Esophagus muscularis mucosa (tissue), 4 donors: ENCODE results near the gene SEPSECS. TPM values are rescaled to one million over a fixed set of nuclear protein-coding genes. Genes with fewer than 3 reads are reported as not detected.

ENCODE experiments used
- DNase-seq: peaks from one replicate; pipeline ENCODE4 v3.0.0-alpha.2; 2017; ENCODE audit errors: extremely low spot score
- H3K27ac ChIP-seq, 4 donors: fragments of 200-600 bp; sonication (generic); replicated peaks in 1 of 4; 1 replicate in 3 of 4; 2 replicates in 1 of 4; pipeline ENCODE4 v1.5.1; 2016 to 2019; ENCODE audit warnings: mild to moderate bottlenecking in 1 of 4
- H3K27me3 ChIP-seq, 4 donors: fragments of 200-600 bp; sonication (generic); one replicate each; pipeline versions ENCODE4 v1.5.1 to v1.6.0; 2016 to 2019
- H3K36me3 ChIP-seq, 4 donors: fragments of 200-600 bp; sonication (generic); one replicate each; pipeline ENCODE4 v1.5.1; 2016 to 2019
- H3K4me1 ChIP-seq, 4 donors: fragments of 200-600 bp; sonication (generic); one replicate each; pipeline ENCODE4 v1.5.1; 2016 to 2019
- H3K4me3 ChIP-seq, 4 donors: fragments of 200-600 bp; sonication (generic); 1 replicate in 2 of 4; 2 replicates in 2 of 4; pipeline ENCODE4 v1.5.1; 2016 to 2019; ENCODE audit warnings: mild to moderate bottlenecking in 4 of 4, moderate library complexity in 1 of 4
- H3K9me3 ChIP-seq, 4 donors: fragments of 200-600 bp; sonication (generic); 1 replicate in 3 of 4; 2 replicates in 1 of 4; pipeline ENCODE4 v1.5.1; 2016 to 2019
- CTCF ChIP-seq, 3 experiments: fragments of 200-600 bp in 2 of 3; fragments of 450-650 bp in 1 of 3; sonication (generic) in 2 of 3; IDR thresholded peaks; one replicate each; pipeline ENCODE4 v1.5.1; 2017 to 2019; ENCODE audit warnings: antibody characterized with exemption in 3 of 3, mild to moderate bottlenecking in 2 of 3, moderate library complexity in 1 of 3
- EP300 ChIP-seq: sonication (generic); formaldehyde crosslinking; IDR thresholded peaks from one replicate; pipeline ENCODE4 v1.6.1; 2017; ENCODE audit warnings: antibody characterized with exemption
- POLR2A ChIP-seq: fragments of 450-650 bp; IDR thresholded peaks from one replicate; pipeline ENCODE4 v1.6.1; 2017; ENCODE audit warnings: antibody characterized with exemption, moderate library complexity, mild to moderate bottlenecking, low read depth
- POLR2AphosphoS5 ChIP-seq, 2 donors: sonication (generic); formaldehyde crosslinking; IDR thresholded peaks; one replicate each; pipeline ENCODE4 v1.6.1; 2017; ENCODE audit warnings: antibody characterized with exemption in 2 of 2
- WGBS: methylation state at CpG from one replicate; pipeline ENCODE4 v1.1.5; 2018; 5-methylcytosine and 5-hydroxymethylcytosine counted together
- intact Hi-C: fragments of 100-400 bp; cut with DNase I; formaldehyde crosslinking; loops from one replicate; pipeline ENCODE4 v1.15.1; 2023
- total RNA-seq, 4 donors: library from RNA; depleted of rRNA; stranded (reverse); fragments of >200 nt; gene quantifications; one replicate each; pipeline versions ENCODE4 v1.1.0 to v1.2.1, GENCODE V29; 2016

The SEPSECS gene
- total RNA-seq, 4 donors from 2014 or later, result 3.8 to 6.2 (median 4.0) TPM

GRCh38 chr4:25075851-25076250 is 84.4 kb downstream of the SEPSECS start:
- intact Hi-C loops, result no loop called here
- no peak for DNase-seq

GRCh38 chr4:25075129-25075528 is 85.1 kb downstream of the SEPSECS start:
- no peak for DNase-seq
- intact Hi-C loops, result no loop called here
- Histone ChIP-seq H3K27ac (no peak overlapping the region), H3K27me3 (no peaks in the 10 kb centered on the region), H3K4me1 (peaks cover 0 to 7% (median 0%) of the 10 kb centered on the region in 4 donors), H3K9me3 (no peaks in the 10 kb centered on the region), H3K36me3 (no peaks in the 10 kb centered on the region), H3K4me3 (no peak overlapping the region)
- no peak for TF ChIP-seq CTCF (IDR thresholded peaks at IDR 0.05)
- TF ChIP-seq EP300, result no peak
- TF ChIP-seq POLR2AphosphoS5 (IDR thresholded peaks at IDR 0.05), result no peak
- TF ChIP-seq POLR2A, result no peak
- WGBS, result 94% methylated on average over 3 of the region's 11 CpGs

More at GRCh38 chr4:25075851-25076250, 84.4 kb downstream of the SEPSECS start:
- TF ChIP-seq POLR2AphosphoS5 (IDR thresholded peaks at IDR 0.05), result no peak
- TF ChIP-seq EP300, result no peak
- no peak for TF ChIP-seq POLR2A
- TF ChIP-seq CTCF (IDR thresholded peaks at IDR 0.05), result no peak
- no peak overlapping the region for H3K27ac ChIP-seq
- H3K27me3 ChIP-seq, result no peaks in the 10 kb centered on the region
- WGBS, result 79% methylated on average over 3 of the region's 4 CpGs
- no peaks in the 10 kb centered on the region for H3K9me3 ChIP-seq
- peaks cover 0 to 7% (median 0%) of the 10 kb centered on the region in 4 donors for H3K4me1 ChIP-seq
- no peak overlapping the region for H3K4me3 ChIP-seq
- H3K36me3 ChIP-seq, result no peaks in the 10 kb centered on the region

GRCh38 chr4:25070545-25070944 is 89.7 kb downstream of the SEPSECS start:
- H3K36me3 ChIP-seq, result no peaks in the 10 kb centered on the region
- DNase-seq, result no peak
- intact Hi-C loops, result no loop called here

More at GRCh38 chr4:25070545-25070944, 89.7 kb downstream of the SEPSECS start:
- Histone ChIP-seq H3K9me3 (no peaks in the 10 kb centered on the region), H3K4me3 (no peak overlapping the region), H3K4me1 (peaks cover 0 to 7% (median 0%) of the 10 kb centered on the region in 4 donors), H3K27ac (no peak overlapping the region), H3K27me3 (no peaks in the 10 kb centered on the region)
- 93% methylated on average over 3 of the region's 3 CpGs for WGBS
- TF ChIP-seq EP300 (no peak), POLR2A (no peak), CTCF (IDR thresholded peaks at IDR 0.05) (no peak), POLR2AphosphoS5 (IDR thresholded peaks at IDR 0.05) (no peak)

Other genes with a start within 250 kb of the SEPSECS start
- gene CCDC149, start 247.4 kb downstream of the SEPSECS start, total RNA-seq, result 10 to 100 TPM; 21.0 to 37.9 (median 34.0) TPM
- 10 to 100 TPM in 2 of 4 donors, 1 to 10 TPM in 2; 4.6 to 13.7 (median 9.7) TPM for gene LGI2, start 129.5 kb downstream of the SEPSECS start, total RNA-seq
- gene PI4K2B, start 73.6 kb upstream of the SEPSECS start, total RNA-seq, result 10 to 100 TPM in 3 of 4 donors, 1 to 10 TPM in 1; 9.0 to 16.2 (median 12.9) TPM
- 10 to 100 TPM in 2 of 4 donors, 1 to 10 TPM in 2; 8.6 to 16.2 (median 11.4) TPM for gene ZCCHC4, start 152.3 kb upstream of the SEPSECS start, total RNA-seq
- 10 to 100 TPM; 17.2 to 25.3 (median 19.0) TPM for gene ANAPC4, start 216.8 kb upstream of the SEPSECS start, total RNA-seq